Hematopoietic multipotent progenitor cell treated with erythropoietin and hydrocortisone succinate and interleukin-3 and kit ligand, for 4 days (in vitro differentiated cells): ENCODE data around the gene MGAT5B.
"Not testable (repeated sequence)": the region's sequence is repeated elsewhere in the genome, so short reads cannot be mapped to it uniquely, and the experiment has no call there.

Experiments used
- DNase-seq: peaks from one replicate; pipeline ENCODE4 v3.0.0-alpha.2; 2015

MGAT5B gene

DNA sequence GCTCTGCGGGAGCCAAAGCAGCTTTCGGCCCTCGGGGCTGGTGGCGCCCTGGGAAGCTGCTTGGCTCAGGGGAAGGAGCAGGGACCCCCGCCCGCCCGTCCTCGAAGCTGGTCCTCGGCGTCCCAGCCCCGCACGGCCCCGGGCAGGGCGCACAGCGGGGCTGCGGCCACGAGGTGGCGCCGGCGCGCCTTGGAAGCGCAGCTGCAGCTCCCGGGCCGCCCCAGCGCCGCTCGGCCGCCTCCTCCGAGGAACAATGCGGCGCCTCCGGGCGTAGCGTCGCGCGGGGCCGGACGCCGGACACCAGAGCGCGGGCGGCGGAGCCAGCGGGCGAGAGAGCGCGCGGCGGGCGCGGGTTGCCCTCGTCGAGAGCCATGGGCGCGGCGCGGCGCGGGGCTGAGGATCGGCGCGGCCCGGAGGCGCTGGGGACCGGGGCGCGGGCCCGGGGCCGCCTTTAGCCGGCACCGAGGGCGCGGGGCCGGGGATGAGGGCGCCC lies at the start of gene MGAT5B:
MGAT5B (plus strand) TSS at position 229 of the 493 bp plus-strand sequence. CDS start 626 bp downstream, outside the sequence.
- DNase-seq: peak; percentile 88

DNA sequence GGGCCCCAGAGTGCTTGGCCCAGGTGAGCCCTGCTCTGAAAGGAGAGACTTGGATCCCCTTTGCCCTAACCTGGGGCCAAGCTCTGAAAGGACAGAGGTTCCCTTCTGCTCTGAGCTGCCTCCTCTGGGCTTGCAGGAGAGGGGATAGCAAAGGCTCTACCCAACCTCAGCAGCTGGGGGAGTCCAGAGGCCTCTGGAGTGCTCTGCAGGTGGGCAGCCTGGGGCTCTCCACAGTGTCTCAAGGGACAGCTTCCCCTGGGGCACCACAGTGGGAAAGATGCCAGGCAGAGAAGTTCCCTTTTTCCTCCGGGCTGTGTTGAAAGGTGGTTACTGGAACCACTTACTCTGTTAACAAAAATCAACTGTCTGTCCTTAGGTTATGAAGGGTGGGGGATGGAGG lies 48.2 kb upstream of the MGAT5B start:
- DNase-seq: no peak

- DNase-seq: no peak
Observed at GRCh38 chr17:76820561-76820960, 47.6 kb upstream of the MGAT5B start.

- DNase-seq: no peak
Observed at GRCh38 chr17:76822184-76822778, 45.9 kb upstream of the MGAT5B start.

DNA sequence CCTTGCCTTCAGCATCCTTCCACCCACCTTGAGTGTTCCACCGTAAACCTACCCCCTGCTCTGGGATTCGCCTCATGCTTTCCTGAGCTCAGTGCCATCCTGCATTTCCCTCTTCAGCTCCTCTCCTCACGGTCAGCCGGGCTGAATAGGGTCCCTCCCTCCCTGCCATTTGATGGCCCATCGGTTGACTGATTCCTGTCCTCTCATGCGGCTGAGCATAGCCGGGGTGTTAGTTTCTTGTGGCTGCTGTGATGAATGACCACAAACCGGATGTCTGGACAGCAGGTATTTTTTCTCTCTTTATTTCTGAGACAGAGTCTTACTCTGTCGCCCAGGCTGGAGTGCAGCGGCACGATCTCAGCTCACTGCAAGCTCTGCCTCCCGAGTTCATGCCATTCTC lies 44.1 kb upstream of the MGAT5B start:
- no peak for DNase-seq

DNA sequence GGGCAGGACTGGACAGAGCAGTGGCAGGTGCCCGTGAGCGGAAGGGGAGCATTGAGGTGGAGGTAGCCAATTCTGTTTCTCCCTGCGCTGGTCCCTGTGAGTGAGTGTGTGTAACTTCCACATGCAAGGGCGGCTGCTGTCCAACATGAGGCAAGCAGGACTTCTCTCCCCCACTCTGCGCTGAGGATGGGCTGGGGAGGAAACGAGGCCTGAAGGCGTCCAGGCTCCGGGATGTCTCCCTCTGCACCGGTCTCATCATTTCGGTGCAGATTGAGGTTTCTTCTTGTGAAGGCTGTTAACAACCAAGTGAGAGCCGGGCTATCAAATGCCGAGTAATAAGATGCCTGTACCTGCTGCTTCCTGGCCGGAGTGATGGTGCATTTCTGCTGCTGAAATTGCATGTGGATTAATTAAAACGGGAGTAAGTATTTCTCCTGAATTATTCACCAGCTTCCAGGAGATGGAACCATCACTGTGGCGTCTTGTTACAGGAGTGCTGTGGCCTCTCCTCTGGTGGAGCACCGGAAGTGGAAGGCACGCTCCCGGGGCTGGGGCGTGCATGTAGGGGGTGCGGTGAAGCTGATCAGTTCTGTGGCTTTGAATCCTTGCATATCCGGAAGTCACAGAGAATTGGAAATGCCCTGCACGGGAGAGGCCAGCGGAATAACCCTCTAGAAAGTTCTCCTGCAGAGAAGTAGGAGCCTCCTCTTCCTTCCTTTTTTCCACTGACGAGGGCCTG lies 41.7 kb upstream of the MGAT5B start:
- DNase-seq: no peak

DNA sequence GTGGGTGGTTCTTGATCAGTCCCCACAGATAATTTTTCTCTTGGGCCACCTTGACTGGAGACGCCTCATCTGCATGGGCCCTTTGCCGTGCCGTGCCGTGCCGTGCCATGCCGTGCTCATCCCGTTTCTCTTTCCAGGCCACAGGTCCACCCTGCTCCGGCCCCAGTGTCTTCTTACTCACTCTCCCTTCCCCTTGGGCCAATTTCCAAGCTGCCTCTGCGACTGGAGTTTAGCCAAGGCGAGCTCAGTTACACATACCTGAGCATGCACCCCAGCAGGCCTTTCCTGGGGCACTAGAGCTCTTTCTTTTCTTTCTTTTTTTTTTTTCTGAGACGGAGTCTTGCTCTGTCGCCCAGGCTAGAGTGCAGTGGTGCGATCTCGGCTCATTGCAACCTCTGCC lies 40.5 kb upstream of the MGAT5B start:
- DNase-seq: no peak

DNA sequence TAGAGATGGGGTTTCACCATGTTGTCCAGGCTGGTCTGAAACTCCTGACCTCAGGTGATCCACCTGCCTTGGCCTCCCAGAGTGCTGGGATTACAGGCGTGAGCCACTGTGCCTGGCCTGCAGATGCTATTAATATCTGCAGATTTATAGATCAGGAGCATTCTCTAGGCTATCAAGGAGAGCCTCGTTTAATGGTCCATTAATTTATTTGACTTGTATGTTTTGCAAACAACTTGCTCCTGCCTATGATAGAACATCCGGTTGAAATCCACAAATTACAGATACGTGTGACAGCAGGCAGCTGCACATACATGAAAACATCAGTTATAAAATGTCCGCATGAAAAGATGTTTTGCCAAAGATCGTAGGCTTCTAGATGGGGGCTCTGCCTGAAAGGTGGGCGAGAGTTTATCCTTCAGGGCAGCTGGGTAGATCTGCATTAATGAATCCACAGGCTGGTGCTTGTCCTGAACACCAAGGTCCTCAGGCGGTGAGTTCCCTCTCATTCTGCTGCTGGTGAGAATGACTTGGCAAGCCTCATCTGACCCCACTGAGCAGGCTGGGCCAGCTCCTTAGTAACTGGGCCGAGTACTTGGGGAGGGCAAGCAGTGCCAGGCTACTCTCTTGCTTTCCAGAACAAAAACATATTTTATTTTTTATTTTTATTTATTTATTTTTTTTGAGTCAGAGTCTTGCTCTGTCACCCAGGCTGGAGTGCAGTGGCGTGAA lies 37.1 kb upstream of the MGAT5B start:
- DNase-seq: no peak

DNA sequence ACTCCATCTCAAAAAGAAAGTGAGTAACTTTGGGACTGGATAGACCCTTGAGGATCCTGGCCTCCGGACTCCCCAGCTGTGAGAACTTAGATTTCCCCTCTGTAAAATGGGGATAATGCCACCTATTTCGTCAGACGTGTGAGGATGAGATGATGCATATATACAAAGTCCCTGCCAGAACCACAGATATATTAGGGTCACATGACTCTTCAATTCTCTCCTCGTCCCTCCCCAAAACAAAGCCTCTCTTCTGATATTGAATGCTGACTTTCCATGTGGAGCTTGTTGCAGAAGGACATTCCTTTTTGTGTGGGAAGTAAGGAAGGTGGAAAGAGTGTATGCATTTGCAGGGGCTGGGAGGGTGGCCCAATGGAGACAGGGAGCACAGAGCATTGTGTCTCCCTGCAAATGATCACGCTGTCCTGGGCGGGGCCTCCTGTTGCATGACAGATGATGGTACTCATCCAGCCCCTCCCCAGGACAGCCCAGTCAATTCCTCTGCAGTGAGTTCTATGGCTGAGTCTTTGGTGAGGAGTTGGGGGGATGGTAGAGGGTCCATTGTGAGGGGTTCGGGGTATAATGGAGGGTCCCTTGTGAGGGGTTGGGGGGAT lies 35.1 kb upstream of the MGAT5B start:
- DNase-seq: no peak

DNA sequence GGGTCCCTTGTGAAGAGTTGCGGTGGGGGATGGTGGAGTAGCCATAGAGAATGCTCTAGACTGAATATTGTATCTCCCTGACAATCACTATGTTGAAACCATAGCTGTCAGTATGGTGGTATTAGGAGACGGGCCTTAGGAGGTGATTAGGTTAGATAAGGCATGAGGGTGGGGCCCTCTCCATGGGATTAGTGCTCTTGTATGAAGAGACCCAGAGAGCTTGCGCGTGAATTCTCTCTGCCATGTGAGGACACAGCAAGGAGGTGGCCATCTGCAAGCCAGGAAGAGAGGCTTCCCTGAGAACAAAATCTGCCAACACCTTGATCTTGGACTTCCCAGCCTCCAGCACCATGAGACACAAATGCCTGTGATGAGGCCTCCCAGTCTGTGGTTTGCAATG lies 34.5 kb upstream of the MGAT5B start:
- no peak for DNase-seq

- no peak for DNase-seq
Observed at GRCh38 chr17:76834870-76835269, 33.3 kb upstream of the MGAT5B start.

DNA sequence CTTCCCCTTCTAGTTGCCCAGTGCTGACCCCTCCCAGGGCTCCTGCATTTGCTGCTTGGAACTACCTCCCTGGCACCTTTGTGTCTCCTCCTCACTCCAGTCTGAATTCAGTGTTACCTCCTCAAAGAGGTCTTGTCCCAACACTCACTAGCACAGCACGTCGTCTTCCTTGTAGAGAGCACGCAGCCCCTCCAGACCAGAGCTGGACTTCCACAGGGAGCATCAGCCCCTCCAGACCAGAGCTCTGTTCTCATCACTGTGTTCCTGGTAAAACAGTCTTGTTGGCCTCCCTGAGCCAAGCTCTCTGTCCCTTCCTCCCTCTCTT lies 27.8 kb upstream of the MGAT5B start:
- no peak for DNase-seq

- DNase-seq: no peak
Observed at GRCh38 chr17:76840884-76841775, 27.1 kb upstream of the MGAT5B start.

DNA sequence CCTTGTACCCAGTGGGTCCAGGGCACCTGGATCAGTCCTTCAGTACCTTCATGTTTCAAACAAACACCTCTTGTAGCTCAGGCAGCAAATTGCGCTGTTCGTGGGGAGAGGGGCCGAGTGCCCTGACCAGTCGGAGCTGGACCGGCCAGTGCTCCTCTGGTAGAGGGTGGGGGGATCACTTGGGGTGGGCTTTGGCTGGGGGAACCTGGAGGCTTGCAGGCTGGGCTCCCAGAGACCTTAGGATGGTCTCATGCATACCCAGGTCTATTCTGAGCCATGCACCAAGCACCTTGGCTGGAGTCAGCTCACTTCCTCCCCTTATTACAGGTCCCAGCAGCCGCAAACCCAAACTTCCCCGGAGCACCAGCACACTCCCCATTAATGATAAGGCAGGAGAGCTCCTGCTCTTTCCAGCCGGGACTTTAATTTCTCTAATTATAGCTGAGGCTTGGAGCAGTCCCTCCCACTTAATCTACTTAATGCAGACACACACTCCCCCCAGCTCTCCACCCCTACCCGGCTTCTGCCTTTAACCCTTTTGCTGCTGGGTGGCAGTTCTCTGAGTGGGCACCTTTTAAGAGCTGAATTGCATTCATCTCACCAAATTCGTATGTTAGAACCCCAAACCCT lies 26.3 kb upstream of the MGAT5B start:
- peak; percentile 82 for DNase-seq

DNA sequence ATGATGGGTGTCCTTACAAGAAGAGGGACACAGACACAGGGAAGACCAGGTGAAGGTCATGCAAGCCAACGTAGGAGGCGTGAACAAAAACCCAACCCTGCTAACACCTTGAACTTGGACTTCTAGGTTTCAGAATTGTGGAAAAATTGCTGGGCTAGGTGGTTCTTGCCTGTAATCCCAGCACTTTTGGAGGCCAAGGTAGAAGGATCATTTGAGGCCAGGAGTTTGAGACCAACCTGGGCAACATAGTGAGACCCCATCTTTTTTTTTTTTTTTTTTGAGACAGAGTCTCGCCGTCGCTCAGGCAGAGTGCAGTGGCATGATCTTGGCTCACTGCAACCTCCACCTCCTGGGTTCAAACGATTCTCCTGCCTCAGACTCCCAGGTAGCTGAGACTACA lies 25.1 kb upstream of the MGAT5B start:
- not testable (repeated sequence) for DNase-seq

DNA sequence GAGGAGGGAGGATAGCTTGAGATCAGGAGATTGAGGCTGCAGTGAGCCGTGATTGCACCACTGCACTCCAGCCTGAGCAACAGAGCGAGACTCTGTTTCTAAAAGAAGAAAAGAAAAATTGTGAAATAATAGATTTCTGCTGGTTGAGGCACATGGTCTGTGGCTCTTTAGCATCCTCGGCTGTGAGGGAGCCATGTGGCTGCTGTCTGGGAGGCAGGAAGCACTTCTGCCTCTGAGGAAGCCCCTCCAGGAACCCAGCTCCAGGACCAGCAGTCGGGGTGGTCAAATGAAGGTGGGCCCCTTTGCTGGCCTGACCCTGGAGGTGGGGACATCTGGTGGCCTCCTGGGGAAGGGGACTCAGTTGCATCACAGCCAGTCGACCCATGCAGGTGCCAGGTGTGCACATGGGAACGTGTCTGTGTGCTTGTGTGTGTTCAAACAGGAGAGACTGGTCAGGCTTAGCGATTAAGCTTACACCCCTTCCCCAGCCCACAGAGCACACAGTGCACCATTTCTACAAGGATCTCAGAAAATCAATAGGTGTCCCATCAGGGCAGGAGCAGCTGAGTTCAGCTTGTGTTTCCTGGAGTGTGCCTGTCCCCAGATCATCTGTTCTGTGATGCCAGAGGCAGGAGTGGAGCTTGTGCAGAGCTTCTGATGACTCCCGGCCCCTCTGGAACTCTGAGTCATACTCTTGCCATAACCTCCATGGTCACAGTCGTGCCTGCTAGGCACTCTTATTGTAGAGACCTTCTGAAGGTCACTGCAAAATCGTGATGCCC lies 24.3 kb upstream of the MGAT5B start:
- peak; percentile 32 for DNase-seq

DNA sequence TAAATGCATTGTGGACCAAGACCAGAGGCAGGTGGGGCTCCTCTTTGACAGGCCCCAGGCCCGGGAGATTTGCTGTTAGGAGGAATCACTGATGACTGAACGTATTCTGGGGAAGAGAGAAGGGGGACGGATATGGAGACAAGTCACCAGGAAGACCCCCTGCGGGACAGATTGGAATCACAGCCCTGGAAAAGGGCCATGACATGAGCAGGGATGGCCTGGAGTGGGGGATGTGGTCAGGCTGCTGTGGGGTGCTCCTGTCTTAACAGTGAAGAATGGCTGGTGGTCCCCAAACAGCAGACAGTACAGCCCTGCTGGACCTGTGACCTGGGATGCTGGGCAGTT lies 23.7 kb upstream of the MGAT5B start:
- DNase-seq: no peak

- peak; percentile 25 for DNase-seq
Observed at GRCh38 chr17:76844846-76845245, 23.4 kb upstream of the MGAT5B start.

DNA sequence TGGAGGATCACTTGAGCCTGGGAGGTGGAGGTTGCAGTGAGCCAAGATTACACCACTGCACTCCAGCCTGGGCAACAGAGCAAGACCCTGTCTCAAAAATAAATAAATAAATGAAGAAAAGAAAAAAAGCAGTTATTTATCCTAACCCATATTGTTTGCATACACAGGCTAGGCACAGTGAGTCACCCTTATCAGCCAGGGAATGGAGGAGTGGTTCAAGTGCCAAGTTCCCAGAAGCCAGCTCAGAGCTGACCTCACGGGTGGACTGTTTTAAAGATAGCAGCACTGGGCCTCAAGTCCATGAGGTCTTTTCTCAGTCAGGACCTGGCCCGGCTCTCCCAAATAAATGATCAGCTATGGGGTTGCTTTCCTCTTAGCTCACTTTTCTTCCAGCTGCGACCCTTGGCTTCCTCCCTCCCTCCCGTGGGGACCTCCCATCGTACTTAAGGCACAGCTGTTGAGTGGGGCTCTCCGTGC lies 22.6 kb upstream of the MGAT5B start:
- DNase-seq: peak; percentile 70

DNA sequence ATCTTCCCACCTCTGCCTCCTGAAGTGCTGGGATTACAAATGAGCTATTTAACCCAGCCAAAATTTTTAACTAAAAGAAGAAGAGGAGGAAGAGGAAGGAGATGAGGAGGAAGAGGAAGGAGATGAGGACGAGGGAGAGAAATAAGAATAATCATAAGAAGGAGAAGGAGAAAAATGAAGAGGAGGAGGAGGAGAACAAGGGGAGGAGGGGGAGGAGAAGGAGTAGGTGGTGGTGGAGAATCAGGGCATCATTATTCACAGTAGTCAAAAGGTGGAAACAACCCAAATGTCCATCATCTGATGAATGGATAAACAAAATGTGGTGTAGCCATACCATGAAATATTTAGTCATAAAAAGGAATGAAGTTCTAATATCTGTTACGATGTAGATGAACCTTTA lies 21.2 kb upstream of the MGAT5B start:
- DNase-seq: no peak

GRCh38 chr17:76848670-76849069 lies 19.5 kb upstream of the MGAT5B start:
- DNase-seq: peak; percentile 94
